NCI-H510A (cell line): ENCODE data around the gene ATP5PD.
A peak's percentile ranks its signal among the peaks of the same experiment; 100 is the strongest.
"Not testable (repeated sequence)": the region's sequence is repeated elsewhere in the genome, so short reads cannot be mapped to it uniquely, and the experiment has no call there.

Experiments
- DNase-seq: peaks from one replicate; lab custom pipeline; 2025; lab: John Stamatoyannopoulos, UW

The ATP5PD gene

DNA sequence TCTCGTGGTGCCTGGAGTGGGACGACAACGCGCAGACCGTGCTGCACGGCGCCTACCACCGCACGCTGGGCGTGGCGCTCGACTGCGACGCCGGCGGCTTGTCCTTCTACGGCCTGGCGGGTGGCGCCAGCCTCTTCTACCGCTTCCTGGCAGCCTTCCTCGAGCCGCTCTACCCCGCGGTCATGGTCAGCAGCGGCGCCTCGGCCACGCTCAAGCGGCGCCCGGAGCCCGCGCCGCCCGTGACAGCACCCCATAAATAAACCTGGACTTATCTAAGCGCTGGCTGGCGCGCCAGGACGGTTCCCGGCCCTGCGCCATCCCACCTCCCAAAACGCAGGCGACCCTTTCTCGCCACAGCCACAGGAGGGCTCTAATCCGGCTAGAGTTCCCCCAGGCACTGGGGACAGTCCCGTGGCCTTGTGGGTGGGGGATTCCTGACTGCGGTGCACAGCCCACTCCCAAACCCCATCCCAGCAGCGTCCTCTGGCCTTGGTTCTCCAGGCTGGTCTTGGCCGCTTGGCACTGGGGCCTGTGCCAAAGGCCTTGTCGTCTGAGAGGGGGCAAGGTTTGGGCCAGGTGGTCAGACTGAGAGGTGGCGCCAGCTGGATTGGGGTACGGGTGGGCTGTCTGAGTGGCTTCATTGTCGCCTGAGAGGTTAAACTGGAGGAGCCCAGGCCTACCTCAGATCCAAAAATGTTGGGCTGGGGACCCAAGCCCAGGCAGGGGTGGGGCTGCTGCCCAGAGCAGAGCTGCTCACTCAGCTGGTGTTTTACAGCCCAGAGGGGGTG is 30.9 kb upstream of the ATP5PD start:
- no peak for DNase-seq

DNA sequence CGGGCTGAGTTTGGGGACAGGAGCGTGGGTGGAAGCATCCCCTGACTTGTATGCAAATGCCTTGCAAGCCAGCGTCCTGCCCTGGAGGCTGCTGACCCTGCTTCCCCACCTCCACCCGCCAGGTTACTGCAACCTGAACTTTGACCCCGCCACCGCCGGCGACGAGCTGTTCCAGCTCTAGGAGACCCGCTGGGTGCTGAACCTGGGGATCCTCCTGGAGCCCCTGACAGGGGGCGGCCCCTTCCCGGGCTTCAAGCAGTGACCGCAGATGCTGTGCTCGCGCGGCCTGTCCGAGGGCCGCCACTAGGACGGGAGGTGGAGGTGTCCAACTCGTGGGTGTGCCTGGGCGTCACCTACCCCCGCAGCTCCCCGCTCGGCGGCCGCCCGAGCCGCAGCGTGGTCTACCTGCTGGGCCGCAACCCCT is 30.3 kb upstream of the ATP5PD start:
- no peak for DNase-seq

DNA sequence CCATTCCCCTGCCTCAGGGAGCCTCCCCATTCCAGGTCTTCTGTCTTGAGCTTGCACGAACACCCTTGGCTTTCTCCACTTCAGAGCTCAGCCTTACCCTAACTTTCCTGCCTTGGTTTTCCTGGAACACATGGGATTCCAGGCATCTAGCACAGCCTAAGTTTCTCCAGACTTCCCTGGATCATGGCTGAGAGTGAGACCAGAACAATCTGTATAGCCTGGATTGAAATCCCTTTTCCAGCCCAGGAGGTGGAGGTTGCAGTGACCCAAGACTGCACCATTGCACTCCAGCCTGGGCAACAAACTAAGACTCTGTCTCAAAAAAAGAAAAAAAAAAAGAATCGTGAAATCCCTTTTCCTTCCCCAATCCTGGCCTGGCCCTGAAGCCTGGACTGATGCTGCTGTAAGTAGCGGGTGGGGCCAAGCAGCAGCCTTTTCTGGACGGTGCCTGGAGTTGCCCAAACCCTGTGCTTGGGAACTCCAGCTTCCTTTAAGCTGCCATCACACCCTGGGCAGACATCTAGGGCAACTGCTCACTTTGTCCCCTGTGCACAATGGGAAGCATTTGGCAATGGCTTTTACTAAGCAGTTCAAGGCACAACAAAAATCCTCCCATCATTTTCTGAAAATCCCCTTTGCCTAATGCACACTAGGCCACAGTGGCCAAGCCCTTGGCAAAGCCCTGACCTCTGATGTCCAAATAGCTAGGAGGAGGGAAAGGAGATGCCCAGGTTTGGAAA is 29.0 kb upstream of the ATP5PD start:
- no peak for DNase-seq

DNA sequence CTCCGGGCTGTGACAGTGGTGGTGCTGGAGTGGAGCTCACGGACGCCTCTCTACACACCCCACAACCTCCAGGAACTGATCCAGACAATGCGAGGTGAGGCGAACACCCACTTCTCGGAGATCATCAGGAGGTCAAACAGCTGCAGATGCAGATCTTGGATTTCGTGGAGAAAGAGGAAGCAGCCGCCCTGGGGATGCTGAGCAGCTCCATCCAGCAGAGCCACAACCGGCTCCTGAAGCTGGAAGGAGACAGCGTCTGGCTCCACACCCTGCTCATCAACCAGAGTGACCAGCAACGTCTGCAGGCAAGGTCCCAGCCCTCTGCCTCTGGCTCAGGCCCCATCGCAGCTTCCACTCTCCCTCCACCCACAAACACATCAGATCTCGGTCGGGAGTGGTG is 27.8 kb upstream of the ATP5PD start:
- no peak for DNase-seq

DNA sequence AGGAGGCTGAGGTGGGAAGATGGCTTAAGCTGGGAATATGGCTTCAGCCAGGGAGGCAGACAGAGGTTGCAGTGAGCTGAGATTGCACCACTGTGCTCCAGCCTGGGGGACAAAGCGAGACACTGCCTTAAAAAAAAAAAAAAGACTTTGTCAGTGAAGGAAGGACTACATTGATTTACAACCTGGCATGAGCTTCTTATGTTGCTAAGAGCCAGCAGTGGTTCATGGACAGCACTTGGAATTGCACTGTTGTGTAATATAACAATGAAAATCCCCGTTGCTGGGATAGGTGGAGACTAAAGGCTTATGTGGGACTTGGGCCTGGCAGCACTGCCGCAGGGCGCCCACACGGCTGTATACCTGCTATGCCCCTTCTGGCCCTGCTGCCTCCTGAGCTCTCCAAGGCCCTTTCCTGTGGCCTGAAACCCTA is 26.9 kb upstream of the ATP5PD start:
- no peak for DNase-seq

DNA sequence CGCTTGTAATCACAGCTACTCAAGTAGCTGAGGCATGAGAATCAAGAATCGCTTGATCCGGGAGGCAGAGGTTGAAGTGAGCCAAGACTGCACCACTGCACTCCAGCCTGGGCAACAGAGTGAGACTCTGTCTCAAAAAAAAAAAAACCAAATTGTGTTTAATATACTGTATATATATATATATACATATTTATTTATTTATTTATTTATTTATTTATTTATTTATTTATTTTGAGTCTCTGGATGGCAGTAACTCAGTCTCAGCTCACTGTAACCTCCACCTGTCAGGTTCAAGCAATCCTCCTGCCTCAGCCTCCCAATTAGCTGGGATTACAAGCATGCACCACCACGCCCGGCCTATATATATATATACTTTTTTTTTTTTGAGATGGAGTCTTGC is 26.1 kb upstream of the ATP5PD start:
- not testable (repeated sequence) for DNase-seq

DNA sequence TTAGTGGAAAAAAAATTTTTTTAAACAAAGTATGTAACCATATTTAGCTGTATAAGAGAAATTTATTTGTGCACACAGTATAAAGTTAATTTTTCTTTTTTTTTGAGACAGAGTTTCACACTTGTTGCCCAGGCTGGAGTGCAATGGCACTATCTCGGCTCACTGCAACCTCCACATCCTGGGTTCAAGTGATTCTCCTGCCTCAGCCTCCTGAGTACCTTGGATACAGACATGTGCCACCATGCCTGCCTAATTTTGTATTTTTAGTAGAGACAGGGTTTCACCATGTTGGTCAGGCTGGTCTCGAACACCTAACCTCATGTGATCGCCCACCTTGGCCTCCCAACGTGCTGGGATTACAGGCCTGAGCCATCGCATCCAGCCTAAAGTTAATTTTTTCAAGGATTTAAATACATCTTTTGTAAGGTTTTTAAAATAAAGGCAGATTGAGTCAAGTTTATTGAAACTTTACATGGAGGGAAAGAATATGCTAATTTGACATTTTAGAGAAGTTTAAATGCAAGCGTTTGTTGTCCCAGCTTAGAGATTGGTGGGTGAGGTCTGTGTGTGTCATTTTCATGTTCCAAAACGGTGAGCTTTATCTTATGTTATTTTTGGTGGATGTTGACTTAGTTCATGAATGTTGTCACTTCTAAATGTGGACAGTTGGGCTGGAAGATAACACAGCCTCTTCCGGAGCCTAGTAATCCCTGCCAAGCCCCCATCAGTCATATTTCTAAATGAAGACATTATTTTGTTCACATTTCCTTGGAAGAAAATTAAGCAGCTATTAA is 24.9 kb upstream of the ATP5PD start:
- DNase-seq = not testable (repeated sequence)

DNA sequence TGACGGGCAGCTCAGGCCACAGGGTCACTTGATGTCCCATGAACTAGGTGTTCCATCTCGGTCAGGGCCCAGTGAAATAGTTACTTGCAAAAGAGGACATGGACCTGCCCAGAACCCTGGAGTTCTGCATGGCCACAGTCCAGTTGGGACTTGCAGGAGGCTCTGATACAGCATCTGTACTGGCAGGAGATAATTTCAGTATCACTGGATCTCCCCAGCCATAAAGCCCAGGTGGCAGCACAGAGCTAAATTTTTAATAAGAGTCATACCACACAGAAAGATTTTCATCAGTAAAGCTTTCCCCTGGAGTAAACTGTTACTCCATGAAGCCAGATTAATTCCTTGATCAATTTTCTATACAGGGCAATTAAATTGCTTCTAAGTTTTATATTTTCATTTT is 23.0 kb upstream of the ATP5PD start:
- DNase-seq = no peak

DNA sequence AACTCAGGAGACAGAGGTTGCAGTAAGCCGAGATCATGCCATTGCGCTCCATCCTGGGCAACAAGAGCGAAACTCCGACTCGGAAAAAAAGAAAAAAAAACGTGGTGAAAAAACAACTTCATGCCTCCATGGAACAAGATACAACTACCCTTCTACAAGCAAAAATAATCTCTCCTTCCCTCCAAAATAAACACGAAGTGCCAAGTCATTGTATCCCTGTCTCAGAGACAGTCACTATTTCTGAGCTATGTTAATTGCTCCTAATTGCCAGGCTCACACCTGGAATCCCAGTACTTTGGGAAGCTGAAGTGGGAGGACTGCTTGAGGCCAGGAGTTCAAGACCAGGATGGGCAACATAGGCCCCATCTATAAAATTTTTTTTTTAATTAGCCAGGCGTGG is 22.0 kb upstream of the ATP5PD start:
- DNase-seq = no peak

DNA sequence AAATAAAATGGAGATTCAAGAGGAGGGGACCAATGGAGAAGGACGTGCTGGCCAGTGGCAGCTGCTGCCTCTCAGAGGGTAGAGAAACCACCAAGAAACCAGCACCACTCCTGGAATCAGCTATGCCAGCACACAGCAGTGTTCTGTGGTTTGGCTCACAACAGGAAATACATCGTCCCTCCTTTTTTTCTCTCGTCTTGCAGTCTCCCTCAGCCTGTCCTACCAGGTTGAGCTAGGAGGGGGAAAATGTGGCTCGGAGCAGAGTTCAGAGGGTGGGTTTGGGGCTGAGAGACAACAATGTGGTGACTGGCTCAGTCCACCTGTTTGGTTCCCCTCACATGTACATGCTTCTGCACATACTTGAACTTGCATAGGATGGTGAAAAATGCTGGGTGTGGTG is 21.1 kb upstream of the ATP5PD start:
- DNase-seq = no peak

DNA sequence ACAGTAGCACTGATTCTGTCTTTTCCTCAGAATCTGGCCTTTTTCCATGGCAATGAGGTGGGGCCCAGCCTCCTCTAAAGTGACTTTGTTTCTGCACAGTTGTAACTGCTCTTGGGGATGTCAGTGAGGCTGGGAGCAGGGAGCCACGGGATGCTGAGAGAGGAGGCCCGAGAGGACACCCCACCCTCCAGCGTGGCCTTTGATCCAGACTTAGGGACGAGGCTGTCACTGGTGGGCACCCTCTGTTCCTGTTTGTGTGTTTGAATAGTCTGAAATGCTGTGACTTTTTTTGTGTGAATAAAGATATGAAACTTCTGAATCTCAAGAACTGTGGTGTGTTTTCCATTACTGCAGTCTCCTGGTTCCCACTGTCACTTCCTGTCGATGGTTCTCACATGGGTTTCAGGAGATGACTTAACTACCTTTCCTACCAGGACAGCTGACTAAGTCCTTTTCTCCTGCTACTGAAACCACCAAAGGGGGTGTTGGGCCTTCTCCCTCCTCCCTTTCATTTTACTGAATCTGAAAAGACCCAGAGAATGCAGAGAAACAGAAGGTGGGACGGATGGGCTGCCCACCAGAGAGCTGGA is 18.9 kb upstream of the ATP5PD start:
- no peak for DNase-seq

DNA sequence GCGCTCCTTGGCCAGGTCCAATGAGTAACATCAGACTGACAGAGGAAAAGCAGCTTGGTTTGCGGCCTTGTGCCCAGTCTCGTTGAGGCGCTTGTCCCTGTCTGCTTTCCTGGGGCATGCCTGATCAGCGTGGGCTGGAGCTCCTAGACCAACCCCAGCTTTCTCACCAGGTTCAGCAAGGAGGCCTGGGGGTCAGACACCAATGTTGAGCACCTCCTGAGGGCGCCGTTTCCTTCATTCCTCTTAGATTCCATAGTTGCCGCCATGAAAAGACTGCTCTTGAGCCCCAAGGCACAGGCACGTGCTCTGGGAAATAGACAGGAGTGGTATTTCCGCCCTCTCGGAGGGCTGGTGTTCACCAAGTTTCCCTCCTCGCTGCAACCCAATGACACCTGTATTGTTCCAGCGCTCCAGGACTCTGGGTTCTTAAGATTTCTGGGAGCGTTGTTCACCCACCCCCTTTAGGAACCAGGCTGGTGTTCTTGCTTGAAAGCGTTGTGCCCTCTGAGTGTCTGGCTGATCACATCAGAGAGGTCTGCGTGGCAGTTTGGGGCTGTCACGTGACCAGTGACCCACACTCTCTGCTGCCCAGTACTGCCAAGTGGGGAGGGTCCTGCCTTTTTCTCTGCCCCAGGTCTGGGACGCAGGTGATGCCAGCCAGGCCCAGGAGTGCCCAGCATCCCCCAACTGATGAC is 18.2 kb upstream of the ATP5PD start:
- DNase-seq = no peak

DNA sequence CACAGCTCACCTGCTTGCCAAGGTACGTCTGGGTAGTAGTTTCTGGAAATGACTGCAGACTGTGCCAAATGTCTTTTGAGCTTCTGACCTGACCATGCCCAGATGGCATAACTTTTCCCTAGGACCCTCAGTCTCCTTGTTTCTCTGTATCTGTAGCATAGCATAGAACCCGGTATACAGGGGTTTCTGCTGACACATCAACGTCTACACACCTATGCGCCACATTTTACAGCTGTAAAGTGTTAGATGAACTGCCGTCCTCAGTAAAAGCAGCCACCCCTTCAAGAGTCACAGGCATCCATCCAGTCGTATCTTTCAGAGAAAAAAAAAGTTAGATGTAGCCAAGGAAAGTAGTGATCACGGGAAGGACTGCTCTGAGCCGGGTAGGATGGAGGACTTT is 17.7 kb upstream of the ATP5PD start:
- no peak for DNase-seq

DNA sequence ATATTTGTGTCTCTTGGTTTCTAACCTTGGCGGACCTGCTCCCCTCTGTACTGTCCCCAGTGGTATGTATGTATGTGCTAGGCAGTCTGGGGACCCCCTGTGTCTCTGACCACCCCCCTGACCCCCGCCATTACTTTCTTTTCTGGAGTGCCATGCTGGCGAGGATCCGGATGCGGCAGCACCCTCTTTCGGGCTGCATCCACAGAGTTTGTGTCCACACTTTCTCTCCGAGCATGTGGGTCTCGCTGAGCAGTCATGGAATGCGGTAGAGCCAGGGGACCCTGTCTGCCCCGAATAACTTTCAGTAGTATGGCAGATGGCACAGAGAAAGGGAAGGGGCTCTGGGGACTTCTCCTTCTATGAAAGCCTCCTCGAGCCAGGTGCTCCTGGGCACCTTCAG is 17.3 kb upstream of the ATP5PD start:
- DNase-seq = no peak

DNA sequence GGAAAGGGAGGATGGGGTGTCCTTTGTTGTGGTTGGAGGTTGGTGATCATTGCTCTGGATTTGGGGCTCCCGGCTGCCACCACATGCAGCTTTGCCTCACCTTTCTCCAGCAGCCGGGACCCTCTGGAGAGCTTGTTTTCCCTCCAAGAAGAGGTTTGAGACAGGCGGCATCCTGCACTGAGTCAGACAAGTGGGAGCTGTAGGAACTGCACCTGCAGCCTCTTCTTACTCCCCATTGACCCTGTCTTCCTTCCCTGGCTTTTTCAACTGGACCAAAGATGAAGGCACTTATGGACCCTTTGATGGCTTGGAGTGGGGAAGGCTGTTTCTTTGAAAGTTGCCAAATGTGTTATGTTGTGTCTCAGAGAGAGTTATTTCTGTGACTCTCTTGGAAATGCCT is 16.9 kb upstream of the ATP5PD start:
- no peak for DNase-seq

DNA sequence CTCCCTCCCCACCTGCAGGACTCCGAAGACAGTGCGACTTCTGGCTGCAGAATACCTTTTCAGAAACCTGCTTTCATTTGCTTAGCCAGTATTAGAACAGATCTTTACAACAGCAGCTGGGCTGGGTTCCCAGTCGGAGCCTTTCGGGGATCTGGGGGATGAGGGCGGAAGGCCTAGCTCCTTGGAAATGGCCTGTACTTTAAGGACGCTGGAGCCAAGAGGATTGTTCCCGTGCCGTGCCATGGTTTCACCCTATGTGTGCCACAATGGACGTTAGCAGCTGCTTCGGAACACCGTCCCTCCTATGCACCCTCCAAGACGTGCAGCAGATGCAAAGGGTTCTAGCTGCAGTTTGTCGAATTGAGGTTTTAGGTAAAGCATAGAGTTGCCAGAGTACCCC is 16.4 kb upstream of the ATP5PD start:
- no peak for DNase-seq

DNA sequence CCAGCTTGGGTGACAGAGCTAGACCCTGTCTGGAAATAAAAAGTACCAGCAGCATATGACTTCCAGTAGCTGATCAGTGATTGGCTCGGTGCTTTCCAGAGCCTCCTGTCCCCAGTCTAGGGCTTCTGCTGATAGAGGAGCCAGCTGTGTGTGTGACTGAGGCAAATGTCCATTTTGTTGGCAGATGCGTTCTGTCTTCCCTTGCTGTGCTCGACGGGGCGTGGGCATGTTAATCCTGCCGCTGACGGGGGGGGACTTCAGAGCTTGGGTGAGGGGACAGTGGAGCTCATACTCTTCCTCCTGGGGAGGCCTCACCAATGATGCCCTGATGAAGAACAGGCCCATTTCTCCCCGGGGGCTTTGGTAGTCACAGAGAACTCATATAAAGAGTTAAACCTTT is 14.8 kb upstream of the ATP5PD start:
- DNase-seq = no peak

DNA sequence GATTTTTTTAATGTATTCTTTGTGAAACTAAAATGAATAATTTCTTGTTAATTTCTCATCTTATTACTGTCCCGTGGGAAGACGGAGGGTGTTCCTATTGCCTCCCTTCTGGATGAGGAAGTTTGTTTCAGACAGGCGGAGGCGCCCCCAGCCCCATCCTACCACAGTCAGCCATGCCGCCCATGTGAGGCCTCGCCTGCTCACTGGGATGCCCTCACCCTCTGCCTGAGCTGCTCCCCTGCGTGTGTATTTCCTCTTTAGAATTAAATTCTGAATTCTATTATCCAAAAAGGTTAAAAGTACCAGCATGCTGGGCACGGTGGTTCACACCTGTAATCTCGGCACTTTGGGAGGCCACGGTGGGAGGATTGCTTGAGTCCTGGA is 14.3 kb upstream of the ATP5PD start:
- DNase-seq = no peak

DNA sequence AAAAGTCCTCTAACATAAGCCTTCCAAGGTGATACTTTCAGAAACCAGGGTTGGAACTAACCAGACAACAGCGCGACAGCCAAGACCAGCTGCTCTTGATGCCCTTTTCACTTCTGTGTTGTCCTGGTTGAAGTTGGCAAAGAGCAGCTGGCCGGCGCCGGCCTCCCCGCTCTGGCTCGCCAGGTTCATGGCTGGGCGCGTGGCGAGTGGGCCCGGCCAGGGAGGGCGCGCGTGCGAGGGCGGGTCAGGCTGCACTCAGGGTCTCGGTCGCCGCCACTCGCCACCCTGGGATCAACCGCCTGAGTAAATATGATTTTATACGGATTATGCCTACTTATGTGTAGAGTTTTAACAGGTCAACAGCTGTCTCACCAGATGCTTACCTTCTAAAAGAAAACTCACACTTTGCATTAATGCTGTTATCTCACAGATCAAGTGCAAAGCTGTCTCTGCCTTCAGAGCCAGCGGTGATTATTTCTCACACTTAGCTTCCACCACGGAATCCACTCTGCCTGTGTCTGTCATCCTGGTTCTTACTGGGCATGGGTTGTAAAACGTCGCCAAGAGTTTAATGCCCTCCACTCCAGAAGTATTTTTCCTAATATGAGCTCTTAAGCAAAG is 13.8 kb upstream of the ATP5PD start:
- DNase-seq = no peak

DNA sequence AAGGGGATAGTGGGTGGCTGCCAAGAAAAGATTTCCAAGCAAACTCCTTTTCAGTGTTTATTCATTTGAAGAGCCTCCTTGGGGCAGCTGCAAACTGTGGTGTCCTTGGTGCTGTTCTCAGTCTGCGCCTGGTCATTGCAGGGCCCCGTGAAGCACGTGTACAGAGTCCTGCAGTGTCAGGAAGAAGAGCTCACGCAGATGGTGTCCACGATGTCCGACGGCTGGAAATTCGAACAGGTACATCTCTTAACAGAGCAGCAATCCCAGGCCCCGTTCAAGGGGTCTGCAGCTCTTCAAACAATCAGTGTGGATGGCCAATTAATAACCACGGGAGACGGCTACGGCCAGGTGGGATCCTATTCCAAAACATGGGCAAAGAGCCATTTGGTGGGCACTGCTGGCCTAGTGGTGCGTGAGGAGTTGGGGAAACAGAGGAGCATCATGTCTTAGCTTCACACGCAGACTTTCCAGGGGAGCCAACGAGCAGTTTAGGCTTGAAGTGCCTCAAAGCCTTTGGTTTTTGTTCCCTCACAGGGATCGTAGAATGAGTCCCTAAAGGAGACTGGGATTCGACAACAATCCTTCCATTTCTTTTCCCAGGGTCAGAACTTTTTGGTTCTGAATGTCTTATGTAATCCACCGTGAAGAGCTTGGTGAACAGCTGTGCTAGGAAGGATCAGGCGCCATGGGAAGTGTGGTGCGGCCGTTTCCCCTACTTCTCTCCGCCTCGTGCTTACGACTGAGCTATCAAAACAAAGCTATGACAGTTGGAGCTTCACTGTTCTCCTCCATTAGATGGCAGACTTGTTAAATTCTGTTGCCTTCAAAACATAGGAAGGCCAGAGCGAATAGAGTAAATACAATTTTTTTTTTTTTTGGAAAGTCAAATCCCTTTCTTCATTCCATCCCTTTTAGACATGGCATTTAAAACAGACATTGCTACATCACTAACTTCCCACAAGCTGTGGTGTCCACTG is 12.9 kb upstream of the ATP5PD start:
- DNase-seq = peak; percentile 33
